Stimulated activated CD4-positive, alpha-beta T cell treated with anti-CD3 and anti-CD28 coated beads, Interleukin-12 subunit alpha, Interleukin-12 subunit beta, amount 100 ng/mL, for 48 hours (primary cell): ENCODE data around the gene SASS6.
A peak's percentile ranks its signal among the peaks of the same experiment; 100 is the strongest.

Source experiments
- DNase-seq, 3 donors: peaks; one replicate each; pipeline ENCODE4 v3.0.0-alpha.2; 2020; ENCODE audit warnings: low read depth in 2 of 3, low spot score in 1 of 3

SASS6 gene, protein sequence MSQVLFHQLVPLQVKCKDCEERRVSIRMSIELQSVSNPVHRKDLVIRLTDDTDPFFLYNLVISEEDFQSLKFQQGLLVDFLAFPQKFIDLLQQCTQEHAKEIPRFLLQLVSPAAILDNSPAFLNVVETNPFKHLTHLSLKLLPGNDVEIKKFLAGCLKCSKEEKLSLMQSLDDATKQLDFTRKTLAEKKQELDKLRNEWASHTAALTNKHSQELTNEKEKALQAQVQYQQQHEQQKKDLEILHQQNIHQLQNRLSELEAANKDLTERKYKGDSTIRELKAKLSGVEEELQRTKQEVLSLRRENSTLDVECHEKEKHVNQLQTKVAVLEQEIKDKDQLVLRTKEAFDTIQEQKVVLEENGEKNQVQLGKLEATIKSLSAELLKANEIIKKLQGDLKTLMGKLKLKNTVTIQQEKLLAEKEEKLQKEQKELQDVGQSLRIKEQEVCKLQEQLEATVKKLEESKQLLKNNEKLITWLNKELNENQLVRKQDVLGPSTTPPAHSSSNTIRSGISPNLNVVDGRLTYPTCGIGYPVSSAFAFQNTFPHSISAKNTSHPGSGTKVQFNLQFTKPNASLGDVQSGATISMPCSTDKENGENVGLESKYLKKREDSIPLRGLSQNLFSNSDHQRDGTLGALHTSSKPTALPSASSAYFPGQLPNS

DNA sequence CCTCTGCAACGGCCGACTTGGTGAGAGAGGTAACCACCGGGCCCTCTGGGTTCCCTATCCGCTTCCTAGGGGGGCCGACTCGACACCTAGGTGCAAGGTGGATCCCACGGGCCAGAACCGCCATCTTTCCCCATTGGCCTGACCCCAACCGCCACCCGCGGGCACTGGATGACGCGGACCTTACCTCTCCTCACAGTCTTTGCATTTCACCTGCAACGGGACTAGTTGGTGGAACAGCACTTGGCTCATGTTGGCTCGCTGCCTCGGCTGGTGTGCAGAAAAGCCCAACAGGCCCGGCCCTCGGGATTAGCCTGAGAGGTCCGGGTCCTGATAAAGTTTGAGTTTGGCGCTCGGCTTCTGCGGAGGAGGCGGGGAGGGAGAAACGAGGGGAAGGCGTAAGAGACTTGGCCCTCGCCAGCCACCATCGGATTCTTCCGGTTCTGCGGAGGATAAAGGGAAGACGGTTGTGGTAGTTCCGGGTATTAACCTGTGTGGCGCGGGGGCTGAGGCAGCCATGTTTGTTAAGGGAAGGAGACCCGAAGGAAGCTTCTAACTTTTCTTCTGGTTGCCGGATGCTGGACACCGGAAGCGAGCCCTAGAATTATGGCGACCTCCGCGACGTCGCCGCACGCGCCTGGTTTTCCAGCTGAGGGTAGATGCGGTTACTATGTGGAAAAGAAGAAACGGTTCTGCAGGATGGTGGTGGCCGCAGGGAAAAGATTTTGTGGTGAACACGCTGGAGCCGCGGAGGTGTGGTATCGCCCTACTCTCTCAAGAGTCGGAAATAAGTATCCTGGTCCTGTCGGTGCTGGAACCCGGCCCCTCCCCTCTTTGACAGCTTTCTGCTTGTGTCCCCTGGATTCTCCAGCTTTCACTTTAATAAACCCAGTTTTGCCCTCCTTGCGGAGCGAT, at the start of gene SASS6, which contains the start of gene TRMT13:
TSS of gene SASS6 (minus strand) at position 365 of the 912 bp plus-strand sequence. CDS start at position 249, 116 bp downstream.
TSS of gene TRMT13 (plus strand) at position 598 of the 912 bp plus-strand sequence. CDS start at position 604, 6 bp downstream.
- DNase-seq, result peak; percentile 88 to 94 (median 91)

DNA sequence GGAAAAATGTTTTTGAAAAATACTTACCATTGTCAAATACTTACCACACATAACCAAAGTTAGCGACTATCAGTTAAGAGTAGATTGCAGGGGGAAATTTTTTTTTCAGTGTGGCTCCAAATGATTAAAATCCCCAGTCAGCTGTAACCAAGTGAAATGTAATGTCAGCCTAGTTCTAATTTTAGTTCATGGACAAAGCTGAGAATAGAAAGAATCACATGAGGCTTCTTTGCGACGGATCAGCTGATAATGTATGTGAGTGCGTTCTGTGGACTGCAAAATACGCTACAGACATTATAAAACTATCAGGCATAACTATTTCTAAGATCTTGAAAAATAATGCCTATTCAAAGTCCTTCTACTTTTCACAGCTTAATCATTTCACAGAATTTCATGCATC, 45.4 kb upstream of the SASS6 start, which contains the start of gene LRRC39:
TSS of gene LRRC39 (minus strand) at position 166 of the 400 bp plus-strand sequence. CDS start 9,740 bp downstream, outside the sequence.
- DNase-seq, result no peak

DNA sequence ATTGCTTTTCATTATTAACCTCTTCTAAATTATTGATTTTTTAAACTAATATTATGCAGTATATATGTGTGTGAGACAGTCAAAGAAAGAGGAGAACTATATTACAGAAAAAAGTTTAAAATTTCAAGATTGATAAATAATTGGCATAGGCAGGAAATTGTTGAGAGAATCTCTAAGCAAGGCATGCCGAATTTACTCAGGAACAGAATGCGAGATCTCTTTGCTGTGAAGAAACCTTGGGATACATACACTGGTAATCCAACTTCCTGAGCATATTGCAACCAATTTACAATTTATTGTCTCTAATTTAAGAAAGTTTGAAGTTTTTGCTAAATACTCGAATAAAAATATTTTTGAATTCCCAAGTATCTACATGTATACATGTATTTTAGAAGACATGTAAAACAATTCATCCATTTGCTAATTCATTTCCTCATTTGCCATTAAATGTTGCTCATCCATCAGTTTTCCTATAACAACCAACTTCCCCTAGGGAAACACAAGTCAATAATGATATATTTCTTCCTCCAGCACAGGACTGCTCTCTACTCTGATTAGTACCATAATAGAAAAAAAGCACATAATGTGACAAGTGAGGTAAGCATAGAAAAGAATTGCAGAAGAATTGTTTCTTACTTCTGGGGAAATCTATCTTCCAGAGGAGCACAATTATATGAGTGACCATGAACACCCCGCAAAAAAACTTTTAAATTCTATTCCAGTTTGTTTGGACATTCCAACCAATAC, 44.7 kb upstream of the SASS6 start:
- DNase-seq, result no peak

DNA sequence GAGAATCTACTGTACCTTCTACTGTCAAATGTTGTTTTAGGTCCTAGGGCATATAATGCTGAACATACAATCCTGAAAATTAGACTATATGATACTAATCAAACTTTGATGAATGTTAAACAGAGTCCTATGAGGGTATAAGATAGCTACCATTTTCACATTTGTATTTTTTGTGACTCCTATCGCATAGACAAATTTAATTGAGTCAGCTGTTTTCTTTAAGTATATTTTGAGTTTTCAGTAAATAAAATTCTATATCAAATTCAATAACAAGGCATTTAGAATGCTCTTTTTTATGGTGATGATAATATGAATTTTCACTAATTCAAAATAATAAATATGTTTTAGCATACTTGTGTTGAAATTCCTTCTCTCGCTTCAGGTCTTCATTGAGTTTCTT, 35.3 kb upstream of the SASS6 start:
- no peak for DNase-seq

DNA sequence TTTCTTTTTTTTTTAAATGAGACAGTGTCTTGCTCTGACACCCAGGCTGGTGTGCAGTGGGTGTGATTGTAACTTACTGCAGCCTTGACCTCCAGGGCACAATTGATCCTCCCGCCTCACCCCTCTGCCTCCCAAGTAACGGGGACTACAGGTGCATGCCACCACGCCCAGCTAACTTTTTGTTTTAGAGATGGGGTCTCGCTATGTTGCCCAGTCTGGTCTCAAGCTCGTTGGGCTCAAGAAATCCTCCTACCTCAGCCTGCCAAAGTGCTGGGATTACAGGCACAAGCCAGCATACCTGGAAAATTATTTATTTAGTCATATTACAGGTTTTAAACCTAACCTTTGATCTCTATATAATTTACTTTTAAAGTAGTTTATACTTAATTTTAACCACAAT, 32.0 kb upstream of the SASS6 start:
- DNase-seq, result no peak

DNA sequence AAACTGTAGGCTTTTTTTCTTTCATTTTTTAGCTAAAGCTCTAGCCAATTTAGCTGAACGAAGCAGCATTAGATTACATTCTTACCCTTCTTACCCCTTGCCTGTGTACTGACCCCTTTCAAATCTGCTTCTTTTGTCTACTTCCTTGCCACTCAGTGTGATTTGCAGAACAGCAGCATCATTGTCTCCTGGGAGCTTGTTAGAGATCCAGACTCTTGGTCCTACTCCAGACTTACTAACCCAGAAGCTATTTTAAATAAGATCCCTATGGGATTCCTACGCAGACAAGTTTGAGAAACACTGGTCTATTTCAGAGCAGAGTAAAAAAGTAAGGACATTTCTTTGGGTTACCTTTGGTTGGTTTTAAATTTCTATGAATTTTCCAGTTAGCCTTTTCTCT, 31.5 kb upstream of the SASS6 start:
- DNase-seq, result no peak

DNA sequence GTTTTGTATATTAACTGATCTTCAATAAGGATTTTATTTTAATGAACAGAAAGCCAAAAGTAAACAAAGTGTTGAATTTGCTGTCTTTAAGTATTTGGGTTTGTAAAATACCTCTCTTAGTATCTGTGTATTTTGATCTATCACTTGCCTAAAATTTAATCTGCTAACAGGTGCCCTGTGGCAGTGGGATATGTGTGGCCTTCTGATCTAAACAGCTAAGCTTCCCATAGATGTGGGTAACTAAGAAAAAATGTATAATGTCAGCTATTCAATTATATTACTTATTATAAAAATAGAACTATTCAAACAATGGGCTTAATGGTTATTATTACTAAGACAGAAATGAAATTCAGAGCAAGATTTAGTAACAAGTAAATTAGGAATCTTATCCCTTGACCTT, 30.2 kb upstream of the SASS6 start:
- no peak for DNase-seq

DNA sequence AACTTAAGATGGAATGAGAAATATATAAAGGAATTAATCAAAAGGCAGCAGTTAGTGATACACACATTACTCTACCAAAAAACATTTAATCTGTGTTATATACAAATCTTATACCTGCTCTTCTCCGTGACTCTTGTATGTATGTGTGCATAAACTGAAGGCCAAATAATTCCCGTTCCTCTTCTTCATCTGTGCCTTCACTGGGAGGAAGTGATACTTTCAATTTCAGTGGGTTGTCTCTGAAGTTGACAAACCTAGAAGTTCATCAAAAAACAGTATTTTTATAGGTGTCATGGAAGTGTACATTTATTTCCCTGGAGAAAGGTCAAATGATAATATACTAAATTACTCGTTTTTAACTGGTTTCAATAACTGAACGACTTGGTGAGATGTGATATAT, 19.5 kb upstream of the SASS6 start:
- DNase-seq, result no peak

DNA sequence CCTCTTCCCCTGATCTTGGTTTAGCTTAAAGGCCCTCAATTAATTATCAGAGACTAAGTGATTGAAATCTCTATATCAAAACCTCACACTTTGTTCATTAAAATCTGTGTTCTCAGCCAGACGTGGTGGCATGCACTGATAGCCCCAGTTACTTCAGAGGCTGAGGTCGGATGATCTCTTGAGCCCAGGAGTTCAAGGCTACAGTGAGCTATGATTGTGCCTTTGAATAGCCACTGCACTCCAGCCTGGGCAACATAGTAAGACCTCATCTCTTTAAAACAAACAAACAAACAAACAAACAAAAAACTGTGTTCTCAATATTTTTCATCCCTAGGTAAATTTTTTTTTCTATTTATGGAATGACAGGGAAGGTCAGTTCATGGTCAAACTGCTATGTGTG, 18.9 kb upstream of the SASS6 start:
- no peak for DNase-seq

DNA sequence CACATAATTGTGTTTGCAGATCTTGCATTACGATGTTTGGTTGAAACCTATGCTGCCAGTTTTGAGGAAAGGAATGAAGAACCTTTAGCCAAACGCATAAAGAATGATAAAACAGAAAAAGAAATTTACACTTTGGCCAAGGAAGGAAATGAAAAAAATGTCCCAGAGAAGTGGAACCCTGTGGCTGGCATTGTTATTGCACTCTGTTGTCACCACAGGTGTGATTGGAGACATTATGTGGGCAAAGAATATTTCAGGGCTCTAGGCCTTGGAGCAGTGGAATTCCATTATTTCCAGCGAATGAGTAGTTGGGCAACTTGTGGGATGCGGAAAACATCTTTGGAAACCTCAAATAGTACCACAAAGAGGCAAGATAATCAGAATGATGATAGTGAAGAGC, 15.1 kb upstream of the SASS6 start:
- DNase-seq, result no peak

DNA sequence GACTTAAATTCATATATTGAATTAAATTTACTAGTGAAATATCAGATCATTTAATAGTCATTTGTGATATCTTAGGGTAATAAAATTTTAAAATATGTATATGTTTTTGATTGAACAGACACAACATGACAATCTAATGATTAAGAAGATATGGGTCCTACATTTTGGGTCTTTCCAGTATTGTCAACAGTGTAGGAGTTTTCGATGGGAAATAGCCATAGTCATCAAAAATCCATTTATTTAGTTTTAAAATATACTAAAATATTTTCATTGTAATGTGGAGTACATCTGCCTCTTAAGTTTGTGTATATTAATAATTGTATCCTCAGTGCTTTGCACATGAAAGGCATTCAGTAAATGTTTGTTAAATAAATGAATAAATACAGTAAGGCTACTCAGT, 14.2 kb upstream of the SASS6 start:
- DNase-seq, result no peak

DNA sequence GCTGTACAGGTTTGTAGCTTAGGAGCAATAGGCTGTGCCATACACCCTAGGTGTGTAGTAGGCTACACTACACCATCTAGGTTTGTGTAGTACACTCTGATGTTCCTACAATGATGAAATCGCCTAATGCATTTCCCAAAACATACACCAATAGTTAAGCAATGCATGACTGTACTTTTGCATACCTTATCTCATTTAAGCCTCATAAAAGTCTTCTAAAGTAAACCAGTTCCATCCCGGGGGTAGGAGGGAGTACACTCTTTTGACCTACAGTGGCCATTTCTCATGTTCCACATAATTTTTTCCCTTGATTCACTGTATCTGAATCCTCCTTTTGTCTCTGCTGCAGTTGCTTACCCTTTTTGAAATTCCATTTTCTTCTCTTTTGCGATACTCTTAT, 12.4 kb upstream of the SASS6 start:
- no peak for DNase-seq

DNA sequence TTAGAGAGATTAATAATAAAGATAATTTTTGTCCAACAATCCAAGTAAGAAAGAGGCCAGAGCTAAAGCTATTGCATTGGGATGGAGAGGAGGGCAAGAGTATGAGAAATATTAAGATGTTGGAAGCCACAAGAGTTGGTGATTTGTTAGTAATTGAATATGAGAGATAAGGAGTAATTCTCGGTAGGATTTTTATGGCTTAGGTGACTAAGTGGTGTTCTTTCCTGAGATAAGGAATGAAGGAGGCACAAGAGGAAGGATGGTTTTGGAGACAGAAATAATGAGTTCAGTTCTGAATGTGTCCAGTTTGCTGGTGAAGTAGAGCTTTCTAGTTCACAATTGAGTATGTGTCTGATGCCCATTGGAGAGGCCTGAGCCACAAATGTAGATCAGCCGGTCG, 9.6 kb upstream of the SASS6 start:
- no peak for DNase-seq

DNA sequence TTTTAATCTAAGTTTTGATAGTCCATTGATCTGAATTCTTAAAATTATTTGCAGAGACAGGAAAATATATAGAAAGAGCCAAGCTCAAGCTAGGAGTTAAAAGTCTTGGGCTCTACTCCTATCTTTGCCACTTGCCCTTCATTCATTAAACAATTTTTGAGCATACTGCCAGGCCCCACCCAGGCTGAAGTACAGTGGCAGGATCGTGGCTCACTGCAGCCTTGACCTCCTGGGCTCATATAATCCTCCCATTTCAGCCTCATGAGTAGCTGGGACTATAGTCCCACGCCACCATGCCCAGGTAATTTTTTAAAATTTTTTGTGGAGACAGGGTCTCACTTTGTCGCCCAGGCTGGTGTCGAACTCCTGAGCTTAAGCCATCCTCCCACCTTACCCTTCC, 8.5 kb upstream of the SASS6 start:
- DNase-seq, result no peak

DNA sequence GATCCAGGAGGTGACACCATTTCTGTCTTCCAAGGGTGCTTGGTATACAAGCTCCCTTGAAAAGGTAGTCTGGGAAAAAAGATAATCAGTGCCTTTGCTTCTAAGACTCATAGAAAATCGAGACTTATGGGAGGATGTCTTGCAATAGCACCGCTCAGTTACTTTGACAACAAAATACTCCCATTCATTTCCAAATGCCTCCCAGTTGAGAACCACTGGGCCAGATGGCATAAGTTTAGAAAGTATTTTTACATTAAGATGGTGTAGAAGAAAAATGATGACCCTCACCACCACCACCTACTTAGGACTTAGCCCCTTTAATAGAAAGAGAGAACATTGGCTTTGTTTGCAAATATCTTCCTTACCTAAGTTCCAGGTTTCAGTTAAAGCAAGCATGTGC, 4.9 kb upstream of the SASS6 start:
- no peak for DNase-seq

DNA sequence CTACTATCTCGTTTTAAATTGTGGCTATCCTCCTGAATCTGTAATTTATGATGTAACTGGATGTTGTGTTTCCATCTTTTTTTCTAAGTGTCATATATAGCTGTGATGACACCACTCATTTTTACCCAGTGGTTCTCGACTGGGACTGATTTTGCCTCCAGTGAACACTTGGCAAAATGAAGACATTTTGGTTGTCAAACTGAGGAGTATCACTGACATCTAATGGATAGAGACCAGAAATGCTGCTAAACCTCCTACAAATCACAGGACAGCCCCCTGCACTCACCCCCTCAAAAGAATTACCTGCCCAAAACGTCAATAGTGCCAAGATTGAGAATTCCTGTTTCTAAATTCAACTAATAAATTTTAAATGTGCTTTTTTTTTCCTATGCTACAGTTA, 2.1 kb upstream of the SASS6 start:
- no peak for DNase-seq

DNA sequence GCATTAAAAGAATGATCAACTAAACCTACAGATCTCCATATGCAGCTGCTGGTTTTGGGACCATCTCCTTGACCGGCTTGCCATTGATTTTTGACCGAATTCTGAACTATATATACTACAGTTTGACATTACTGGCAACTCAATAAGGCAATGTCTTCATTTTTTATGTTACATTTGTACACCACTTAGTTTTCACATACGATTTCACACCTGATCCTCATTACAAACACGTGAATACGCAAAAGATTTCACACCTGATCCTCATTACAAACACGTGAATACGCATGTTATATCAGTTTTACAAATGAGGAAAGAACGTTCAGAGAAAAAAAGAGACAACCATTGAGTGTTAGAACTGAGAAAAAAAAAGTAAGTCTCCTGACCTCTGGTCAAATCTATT, 1.1 kb downstream of the SASS6 start:
- no peak for DNase-seq

DNA sequence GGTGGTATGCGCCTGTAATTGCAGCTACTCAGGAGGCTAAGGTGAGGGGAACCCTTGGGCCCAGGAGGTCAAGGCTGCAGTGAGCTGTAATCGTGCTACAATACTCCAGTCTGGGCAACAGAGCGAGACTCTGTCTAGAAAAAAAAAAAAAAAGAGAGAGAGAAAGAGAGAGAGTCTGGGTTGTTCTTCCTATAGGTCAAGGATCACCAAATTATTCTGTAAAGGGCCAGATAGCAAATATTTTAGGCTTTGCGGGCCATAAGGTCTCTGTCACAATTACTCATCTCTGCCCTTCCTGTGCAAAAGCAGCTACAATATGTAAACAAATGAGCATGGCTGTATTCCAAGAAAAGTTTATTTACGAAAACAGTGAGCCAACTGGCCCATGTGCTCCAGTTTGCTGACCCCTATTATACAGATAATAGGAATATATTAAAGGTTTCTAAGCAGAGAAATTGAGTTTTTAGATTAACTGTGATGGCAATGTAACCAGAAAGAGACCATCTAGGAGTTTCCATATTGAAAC, 2.1 kb downstream of the SASS6 start:
- DNase-seq, result no peak

DNA sequence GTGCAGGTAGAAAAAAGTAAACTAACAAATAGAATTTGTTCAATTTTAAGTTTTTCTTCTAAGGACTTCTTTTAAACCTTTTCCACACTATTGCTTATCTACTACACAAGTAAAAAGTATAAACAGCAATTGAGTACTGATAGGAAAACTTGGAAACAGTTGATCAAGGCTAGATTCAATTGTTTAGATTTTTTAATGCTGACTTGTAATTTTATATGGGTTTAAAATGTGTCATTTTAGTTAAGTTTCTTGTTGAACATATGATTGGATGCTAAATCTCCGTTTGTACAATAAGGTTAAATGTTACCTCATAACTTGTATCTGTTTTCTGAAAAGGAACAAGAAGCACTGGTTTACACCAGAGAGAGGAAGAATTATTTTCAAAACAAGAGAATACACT, 5.5 kb downstream of the SASS6 start:
- DNase-seq, result no peak

DNA sequence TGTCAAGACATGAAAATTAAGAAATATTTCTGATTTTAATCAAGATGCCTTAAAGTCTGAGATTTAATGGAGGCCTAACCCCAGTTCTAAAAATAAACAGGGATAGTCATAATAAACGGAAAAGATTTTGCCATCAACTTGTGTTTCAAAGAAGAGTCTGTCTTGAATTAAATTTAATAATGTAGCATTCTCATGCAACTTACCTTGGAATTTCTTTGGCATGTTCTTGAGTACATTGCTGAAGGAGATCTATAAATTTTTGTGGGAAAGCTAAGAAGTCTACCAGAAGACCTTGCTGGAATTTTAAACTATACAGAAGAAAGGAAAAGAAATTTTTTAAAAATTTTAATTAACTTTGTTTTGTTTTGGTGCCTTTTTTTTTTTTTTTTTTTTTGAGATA, 10.6 kb downstream of the SASS6 start:
- DNase-seq, result no peak

DNA sequence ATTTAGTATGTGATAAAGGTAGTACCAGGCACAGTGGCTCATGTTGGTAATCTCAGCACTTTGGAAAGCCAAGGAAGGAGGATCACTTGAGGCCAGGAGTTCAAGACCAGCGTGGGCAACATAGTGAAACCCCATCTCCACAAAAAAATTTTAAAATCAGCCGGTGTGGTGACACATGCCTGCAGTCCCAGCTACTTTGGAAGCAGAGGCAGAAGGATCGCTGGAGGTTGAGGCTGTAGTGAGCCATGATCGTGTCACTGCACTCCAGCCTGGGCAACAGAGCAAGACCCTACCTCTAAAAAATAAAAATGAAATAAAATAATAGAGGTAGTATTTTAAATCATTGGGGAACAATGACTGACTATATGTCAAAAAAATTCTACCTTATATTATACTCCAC, 17.2 kb downstream of the SASS6 start:
- no peak for DNase-seq
